NCI-H2196 treated with DMSO at 0.1 percent for 48 hours (cell line): ENCODE data around the gene EFCAB5.
"Not testable (repeated sequence)": the region's sequence is repeated elsewhere in the genome, so short reads cannot be mapped to it uniquely, and the experiment has no call there.

Experiments
- DNase-seq: peaks from one replicate; lab custom pipeline; 2025; ENCODE audit not compliant: unreplicated experiment; lab: John Stamatoyannopoulos, UW

The EFCAB5 gene

GRCh38 chr17:29933379-29933778, 8.1 kb upstream of the EFCAB5 start:
- DNase-seq, result no peak

DNA sequence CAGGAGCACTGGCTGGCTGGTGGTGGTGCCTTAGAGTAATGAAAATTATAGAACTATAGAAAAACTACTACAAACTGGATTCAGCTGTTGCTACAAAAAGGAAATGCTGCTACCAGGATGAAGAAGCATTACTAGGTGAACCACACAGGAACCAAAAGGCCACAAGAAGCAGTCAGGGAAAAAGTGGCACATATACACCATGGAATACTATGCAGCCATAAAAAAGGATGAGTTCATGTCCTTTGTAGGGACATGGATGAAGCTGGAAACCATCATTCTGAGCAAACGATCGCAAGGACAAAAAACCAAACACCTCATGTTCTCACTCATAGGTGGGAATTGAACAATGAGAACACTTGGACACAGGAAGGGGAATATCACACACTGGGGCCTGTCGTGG, 5.5 kb upstream of the EFCAB5 start:
- DNase-seq, result not testable (repeated sequence)

GRCh38 chr17:29936724-29937123, 4.7 kb upstream of the EFCAB5 start:
- no peak for DNase-seq

- no peak for DNase-seq
Observed at GRCh38 chr17:29945281-29945680, 3.8 kb downstream of the EFCAB5 start.

DNA sequence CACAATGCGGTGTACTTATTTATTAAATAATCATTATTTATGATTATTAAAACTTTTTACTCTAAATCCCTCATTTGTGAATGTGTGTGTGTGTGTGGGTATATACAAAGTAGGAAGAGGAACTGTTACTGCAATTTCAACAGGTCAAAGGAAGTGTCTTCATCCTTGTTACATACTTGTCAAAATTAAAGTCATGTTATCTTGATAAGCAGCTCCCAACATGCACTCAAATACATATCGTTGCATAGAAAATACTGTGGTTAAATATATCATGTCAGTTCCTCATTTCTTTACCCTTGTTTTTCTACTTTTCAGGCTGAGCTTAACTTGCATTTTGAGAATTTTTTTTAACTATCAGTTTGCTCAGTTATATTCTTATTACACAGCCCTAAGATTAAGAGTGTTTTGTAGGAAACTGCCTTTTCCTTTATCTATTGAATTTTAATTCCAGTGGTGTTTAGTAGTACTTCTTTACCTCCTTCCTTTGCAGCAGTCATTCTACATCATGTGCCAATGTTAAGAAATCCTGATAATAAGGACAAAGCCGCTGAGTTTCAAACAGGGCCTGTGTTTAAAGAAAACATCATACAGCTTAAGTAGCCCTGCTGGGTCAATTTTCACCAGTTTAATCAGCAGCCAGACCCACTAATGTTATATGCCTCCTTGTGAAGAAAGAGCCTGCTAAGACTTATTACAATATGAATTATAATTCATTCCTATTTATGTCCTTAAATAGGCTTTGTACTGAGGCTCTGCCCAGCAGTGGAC, 7.2 kb downstream of the EFCAB5 start:
- DNase-seq, result no peak

DNA sequence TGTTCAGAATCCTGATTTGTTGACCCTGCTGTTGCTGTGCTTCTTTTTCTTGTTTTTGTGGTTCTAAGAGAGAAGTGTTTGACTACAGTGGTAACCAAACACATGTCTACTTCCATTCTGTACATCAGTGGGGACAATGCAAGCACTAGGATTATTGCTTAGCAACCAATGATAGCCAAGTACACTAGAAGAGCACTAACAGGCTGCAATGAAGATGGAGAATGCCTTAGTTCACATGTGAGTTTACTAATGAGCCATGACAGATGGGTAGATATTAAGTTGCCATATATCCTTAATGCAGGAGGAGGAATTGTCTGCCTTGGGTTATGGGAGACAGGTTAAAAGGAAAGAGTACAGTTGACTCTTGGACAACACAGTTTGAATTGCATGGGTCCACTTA, 8.3 kb downstream of the EFCAB5 start:
- DNase-seq, result no peak

GRCh38 chr17:29954405-29954804, 13.0 kb downstream of the EFCAB5 start:
- no peak for DNase-seq

DNA sequence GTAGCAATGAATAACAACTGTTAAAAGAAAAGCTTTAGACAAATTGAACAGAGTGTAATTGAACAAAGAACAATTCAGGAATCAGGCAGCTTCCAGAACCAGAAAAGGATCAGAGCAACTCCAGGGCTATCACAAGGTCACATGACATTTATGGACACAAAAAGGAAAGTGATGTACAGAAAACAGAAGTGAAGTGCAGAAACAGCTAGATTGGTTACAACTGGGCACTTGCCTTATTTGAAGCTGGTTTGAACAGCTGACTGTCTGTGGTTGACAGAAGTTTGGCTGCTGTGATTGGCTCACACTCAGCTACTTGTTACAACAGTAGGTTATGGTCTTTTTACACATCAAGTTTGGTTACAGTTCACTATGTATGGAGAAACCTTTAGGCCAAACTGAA, 14.8 kb downstream of the EFCAB5 start:
- no peak for DNase-seq

GRCh38 chr17:29957488-29957887, 16.1 kb downstream of the EFCAB5 start:
- not testable (repeated sequence) for DNase-seq

- DNase-seq, result no peak
Observed at GRCh38 chr17:29958947-29959657, 17.7 kb downstream of the EFCAB5 start.

DNA sequence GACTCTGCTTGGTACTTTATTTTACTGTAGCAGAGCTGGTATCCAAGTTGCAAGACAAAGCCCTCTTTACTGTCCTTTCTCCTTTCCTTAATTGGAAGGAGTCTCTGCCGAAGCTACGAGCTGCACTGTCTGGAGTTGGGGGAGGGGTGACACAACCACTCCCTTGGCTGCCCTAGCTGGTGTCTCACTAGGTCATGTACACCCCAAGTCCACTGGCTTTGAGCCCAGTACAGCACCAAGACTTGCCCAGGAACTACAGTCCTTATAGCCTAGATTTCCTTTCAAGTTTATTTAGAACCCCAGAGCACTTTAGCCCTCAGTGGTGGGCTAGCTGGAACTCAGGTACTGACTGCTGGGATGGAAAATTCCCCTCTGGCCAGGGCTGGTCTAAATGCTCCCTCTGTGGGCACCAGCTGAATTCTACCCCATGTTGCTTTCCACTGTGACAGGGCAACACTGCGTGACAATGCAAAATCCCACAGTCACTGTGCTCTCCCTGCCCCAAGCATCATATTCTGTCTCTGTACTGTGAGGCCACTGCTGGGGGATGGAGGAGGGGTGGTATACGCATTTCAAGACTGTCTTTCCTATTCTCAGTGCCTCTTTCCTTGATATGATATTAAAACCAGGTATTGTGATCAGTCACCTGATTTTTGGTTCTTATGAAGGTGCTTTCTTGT, 18.4 kb downstream of the EFCAB5 start:
- no peak for DNase-seq

- DNase-seq, result no peak
Observed at GRCh38 chr17:29962656-29963055, 21.2 kb downstream of the EFCAB5 start.

- no peak for DNase-seq
Observed at GRCh38 chr17:29968271-29968670, 26.8 kb downstream of the EFCAB5 start.

GRCh38 chr17:29972277-29972676, 30.8 kb downstream of the EFCAB5 start:
- DNase-seq, result no peak

GRCh38 chr17:29973005-29973404, 31.6 kb downstream of the EFCAB5 start:
- DNase-seq, result no peak

DNA sequence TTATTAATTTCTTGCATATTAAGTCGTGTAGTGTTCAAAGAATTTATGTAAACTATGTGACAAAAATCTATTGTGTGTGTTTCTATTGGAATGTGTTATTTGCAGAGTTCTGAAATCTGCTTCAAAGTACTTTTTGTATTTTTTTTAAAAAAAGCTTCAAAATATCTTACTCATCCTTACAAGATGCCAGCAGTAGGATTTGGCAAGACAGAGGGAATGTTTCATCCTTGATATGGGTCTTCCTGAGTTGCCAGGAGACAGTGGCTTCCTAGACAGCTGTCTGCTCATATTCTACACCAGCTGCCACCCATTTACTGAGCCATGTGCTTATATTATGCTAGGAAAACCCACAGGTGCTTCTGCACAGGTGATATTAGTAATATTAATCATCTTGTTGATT, 36.4 kb downstream of the EFCAB5 start:
- no peak for DNase-seq

- no peak for DNase-seq
Observed at GRCh38 chr17:29980261-29980660, 38.8 kb downstream of the EFCAB5 start.

GRCh38 chr17:29982991-29983653, 41.7 kb downstream of the EFCAB5 start:
- DNase-seq, result no peak

DNA sequence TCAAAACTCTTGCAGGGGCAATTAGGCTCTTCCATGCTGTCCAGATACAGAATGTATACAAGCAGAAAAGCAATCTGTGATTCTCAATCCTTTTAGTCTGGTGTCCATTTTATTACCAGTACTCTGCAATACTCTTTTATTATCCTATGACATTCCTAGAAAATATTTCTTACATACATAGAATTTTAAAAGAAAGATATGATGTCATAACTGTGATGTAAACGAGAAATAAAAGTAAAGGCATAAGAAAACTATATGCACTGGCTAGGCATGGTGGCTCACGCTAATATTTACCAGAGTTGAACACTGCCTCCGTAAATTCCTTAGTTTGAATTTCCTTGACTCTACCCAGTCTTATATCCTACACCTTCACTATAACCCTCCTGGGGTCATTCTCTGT, 55.0 kb downstream of the EFCAB5 start:
- DNase-seq, result no peak

- DNase-seq, result no peak
Observed at GRCh38 chr17:30000001-30000754, 58.7 kb downstream of the EFCAB5 start.

DNA sequence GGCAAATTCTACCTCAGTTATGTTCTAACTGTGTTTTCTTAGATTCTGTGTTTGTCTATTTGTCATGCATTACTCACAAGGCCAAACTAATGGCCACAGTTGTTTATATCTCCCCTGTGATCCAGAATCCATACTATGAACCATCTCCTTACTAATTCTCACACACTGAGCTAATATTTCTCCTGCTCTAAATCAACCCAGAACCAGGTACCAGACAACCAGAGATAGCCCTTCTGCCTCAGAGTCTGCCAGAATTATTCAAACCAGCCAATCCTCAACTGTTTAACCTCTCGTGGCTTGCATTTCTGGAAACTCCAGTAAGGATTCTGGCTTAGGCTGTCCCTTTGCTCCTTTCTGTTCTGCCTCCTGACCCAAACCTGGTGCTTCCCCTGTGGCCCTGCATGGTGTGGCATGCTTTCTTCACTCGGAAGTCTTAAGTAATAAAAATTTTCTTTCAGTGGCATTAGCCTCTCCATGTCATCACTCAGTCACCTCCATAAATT, 59.4 kb downstream of the EFCAB5 start:
- no peak for DNase-seq
